Calu3 (cell line): Measurements from ENCODE around the gene GSTK1. TPM values are rescaled to one million over a fixed set of nuclear protein-coding genes. Genes with fewer than 3 reads are reported as not detected.
A peak's percentile ranks its signal among the peaks of the same experiment; 100 is the strongest.
"Not testable (repeated sequence)": the region's sequence is repeated elsewhere in the genome, so short reads cannot be mapped to it uniquely, and the experiment has no call there.

ENCODE experiments used
- Bru-seq: library from RNA; stranded (reverse); fragments of 400-500 nt; gene quantifications from one replicate; lab custom pipeline; 2021; lab: Mats Ljungman, UMichigan
- BruChase-seq, 2 experiments: library from RNA; stranded (reverse); fragments of 400-500 nt; gene quantifications; one replicate each; lab custom pipeline; 2021; lab: Mats Ljungman, UMichigan
- BruUV-seq: library from RNA; stranded (reverse); fragments of 400-500 nt; replicated peaks from 2 replicates; lab custom pipeline; 2021; lab: Mats Ljungman, UMichigan
- CTCF ChIA-PET: fragments of 300-600 bp; sonication (Branson Sonifier 250); formaldehyde crosslinking; loops from one replicate; lab custom pipeline; 2022; ENCODE audit warnings: antibody characterized with exemption; lab: Charles Lee
- DNase-seq: peaks from one replicate; pipeline ENCODE4 v3.0.0; 2022
- H3K27ac Mint-ChIP-seq: one replicate; pipeline ENCODE4 v1.8.0; 2022; ENCODE audit warnings: mixed read lengths; ENCODE audit not compliant: unreplicated experiment
- H3K27me3 Mint-ChIP-seq: one replicate; pipeline ENCODE4 v1.8.0; 2022; ENCODE audit warnings: mixed read lengths; ENCODE audit not compliant: unreplicated experiment
- H3K36me3 Mint-ChIP-seq: one replicate; pipeline ENCODE4 v1.8.0; 2022; ENCODE audit warnings: mild to moderate bottlenecking, moderate library complexity, mixed read lengths; ENCODE audit not compliant: insufficient read depth, unreplicated experiment
- H3K4me1 Mint-ChIP-seq: one replicate; pipeline ENCODE4 v1.8.0; 2022; ENCODE audit warnings: mild to moderate bottlenecking, low read depth, mixed read lengths; ENCODE audit not compliant: unreplicated experiment
- H3K4me3 Mint-ChIP-seq: one replicate; pipeline ENCODE4 v1.8.0; 2022; ENCODE audit warnings: mild to moderate bottlenecking, low read depth, moderate library complexity, mixed read lengths; ENCODE audit not compliant: unreplicated experiment
- H3K9me3 Mint-ChIP-seq: one replicate; pipeline ENCODE4 v1.8.0; 2022; ENCODE audit warnings: low read depth, mixed read lengths; ENCODE audit not compliant: unreplicated experiment
- CTCF ChIP-seq: fragments of 200-600 bp; IDR thresholded peaks from one replicate; pipeline ENCODE4 v1.8.0; 2022; ENCODE audit warnings: antibody characterized with exemption; ENCODE audit not compliant: unreplicated experiment
- intact Hi-C: fragments of 100-400 bp; cut with micrococcal nuclease; formaldehyde crosslinking; loops from one replicate; pipeline ENCODE4 v1.10.0; 2022; ENCODE audit not compliant: unreplicated experiment
- long read RNA-seq: library from polyadenylated mRNA; stranded (forward); transcript quantifications from one replicate; pipeline ENCODE4 v2.0.0, GENCODE V29; 2022
- total RNA-seq: library from RNA; stranded (reverse); gene quantifications from 2 replicates; pipeline ENCODE4 v1.2.3, GENCODE V29; 2022

GSTK1 gene
- total RNA-seq (109 and 116 TPM in 2 replicates), Bru-seq, nascent RNA (percentile 76 among the genes with signal in this experiment), BruChase-seq, experiment 1, labeled RNA remaining after a 6-hour chase (percentile 88 among the genes with signal in this experiment), BruChase-seq, experiment 2, labeled RNA remaining after a 2-hour chase (percentile 82 among the genes with signal in this experiment)
- long read RNA-seq, transcript GSTK1-207 (7 exons, 1,185 nt) = minor isoform, 25 of 163 reads
- long read RNA-seq, transcript GSTK1-201 (8 exons, 1,044 nt) = major isoform, 111 of 163 reads
- long read RNA-seq, partial matches to known transcripts = 16 of 163 reads
- long read RNA-seq, other reads (novel, unspliced or antisense) = 11 of 163 reads

GRCh38 chr7:143263266-143264195 lies at the start of gene GSTK1:
Gene GSTK1, plus strand, starts transcription at chr7:143263441. Its CDS starts 73 bp downstream, at chr7:143263514.
- peak; percentile 81 for DNase-seq
- Mint-ChIP-seq H3K4me3 (peak within 1 kb of the TSS; percentile 97), H3K9me3 (peaks cover 5% of the 10 kb centered on the region), H3K36me3 (peaks cover 46% of the 10 kb centered on the region), H3K27me3 (no peaks in the 10 kb centered on the region), H3K27ac (peak within 1 kb of the TSS; percentile 78), H3K4me1 (peaks cover 30% of the 10 kb centered on the region)
- BruUV-seq = TSS peak; percentile 40
- TF ChIP-seq CTCF = no peak
- intact Hi-C loops = loop anchor here (2.0 kb wide), 1 partner anchor 15 kb away; no protein-coding TSS in a partner anchor
- CTCF ChIA-PET = interaction anchor here (0.6 to 1.6 kb wide), 4 partner anchors 18 to 48 kb away, joined by 3 to 7 read pairs (median 4); no protein-coding TSS in a partner anchor

- H3K36me3 Mint-ChIP-seq, H3K4me3 Mint-ChIP-seq, BruUV-seq, H3K27ac Mint-ChIP-seq, H3K9me3 Mint-ChIP-seq, CTCF ChIA-PET, DNase-seq, H3K4me1 Mint-ChIP-seq: not testable (repeated sequence)
- intact Hi-C loops = loop anchor here (5.0 to 10.0 kb wide), 2 partner anchors 91 to 329 kb away; partner anchors contain the start of gene TRPV6
- peaks cover 29% of the 10 kb centered on the region for H3K27me3 Mint-ChIP-seq
Measured at GRCh38 chr7:143213478-143213877, 49.8 kb upstream of the GSTK1 start.

- peaks cover 26% of the 10 kb centered on the region for H3K27me3 Mint-ChIP-seq
- no peak overlapping the region for H3K4me3 Mint-ChIP-seq
- CTCF ChIA-PET = interaction anchor here (0.6 to 2.3 kb wide), 28 partner anchors 9 to 584 kb away, joined by 3 to 65 read pairs (median 4); partner anchors contain the start of gene GSTK1
- TF ChIP-seq CTCF = peak; percentile 96
- H3K9me3 Mint-ChIP-seq = no peaks in the 10 kb centered on the region
- H3K36me3 Mint-ChIP-seq = no peaks in the 10 kb centered on the region
- peak; percentile 63 for DNase-seq
- BruUV-seq = no TSS peak
- intact Hi-C loops = loop anchor here (1.0 to 10.0 kb wide), 4 partner anchors 93 to 363 kb away; partner anchors contain the start of gene TRPV6
- no peak overlapping the region for H3K27ac Mint-ChIP-seq
- H3K4me1 Mint-ChIP-seq = no peaks in the 10 kb centered on the region
Measured at GRCh38 chr7:143214789-143215679, 48.2 kb upstream of the GSTK1 start.

- Mint-ChIP-seq H3K4me3 (no peak overlapping the region), H3K36me3 (no peaks in the 10 kb centered on the region), H3K9me3 (no peaks in the 10 kb centered on the region), H3K4me1 (no peaks in the 10 kb centered on the region), H3K27me3 (peaks cover 27% of the 10 kb centered on the region), H3K27ac (no peak overlapping the region)
- BruUV-seq = no TSS peak
- CTCF ChIA-PET = interaction anchor here (2.3 kb wide), 1 partner anchor 204 kb away, joined by 12 read pairs; no protein-coding TSS in a partner anchor
- TF ChIP-seq CTCF = no peak
- intact Hi-C loops = loop anchor here (5.0 to 10.0 kb wide), 2 partner anchors 331 to 364 kb away; partner anchors contain the start of gene TRPV6
- no peak for DNase-seq
Measured at GRCh38 chr7:143216151-143216550, 47.1 kb upstream of the GSTK1 start.
